Activated T-cell treated with anti-CD3 and anti-CD28 coated beads, Interleukin-2, amount 50 U/mL, for 1 hour (primary cell): Measurements from ENCODE around the gene DNAH7.
"Not testable (repeated sequence)": the region's sequence is repeated elsewhere in the genome, so short reads cannot be mapped to it uniquely, and the experiment has no call there.

Source experiments
- DNase-seq: peaks from one replicate; pipeline ENCODE4 v3.0.0-alpha.2; 2020

The DNAH7 gene

GRCh38 chr2:195706161-195706900, 362.3 kb downstream of the DNAH7 start:
- no peak for DNase-seq

GRCh38 chr2:195700480-195700879, 368.2 kb downstream of the DNAH7 start:
- DNase-seq = no peak

GRCh38 chr2:195697681-195698220, 370.9 kb downstream of the DNAH7 start:
- no peak for DNase-seq

- DNase-seq = no peak
These were observed 372.6 kb downstream of the DNAH7 start for GRCh38 chr2:195696012-195696411.

GRCh38 chr2:195695002-195695631, 373.5 kb downstream of the DNAH7 start:
- no peak for DNase-seq

DNA sequence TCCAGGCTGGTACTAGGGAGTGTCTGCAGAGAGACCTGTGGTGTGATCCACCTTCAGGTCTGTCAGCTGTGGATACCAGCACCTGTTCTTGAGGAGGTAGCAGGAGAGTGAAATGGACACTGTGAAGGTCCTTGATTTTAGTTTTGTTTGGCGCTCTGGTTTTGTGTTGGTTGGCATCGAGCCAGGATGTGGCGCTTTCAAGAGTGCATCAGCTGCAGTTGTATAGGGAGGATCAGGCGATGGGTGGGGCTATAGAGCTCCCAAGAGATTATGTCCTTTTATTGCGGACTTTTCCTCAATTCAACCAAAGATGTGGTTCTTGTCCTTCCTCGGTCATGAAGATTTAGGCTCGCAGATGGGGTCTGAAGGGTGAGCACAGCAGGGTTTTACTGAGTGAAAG, 374.1 kb downstream of the DNAH7 start:
- DNase-seq = no peak

DNA sequence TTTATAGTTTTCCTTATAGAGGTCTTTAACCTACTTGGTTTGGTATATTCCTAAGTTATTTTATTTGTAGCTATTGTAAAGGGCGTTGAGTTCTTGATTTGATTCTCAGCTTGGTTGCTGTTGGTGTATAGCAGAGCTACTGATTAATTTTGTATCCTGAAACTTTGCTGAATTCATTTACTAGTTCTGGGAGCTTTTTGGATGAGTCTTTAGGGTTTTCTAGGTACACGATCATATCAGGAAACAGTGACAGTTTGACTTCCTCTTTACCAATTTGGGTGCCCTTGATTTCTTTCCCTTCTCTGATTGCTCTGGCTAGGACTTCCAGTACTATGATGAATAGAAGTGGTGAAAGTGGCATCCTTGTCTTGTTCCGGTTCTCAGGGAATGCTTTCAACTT, 376.1 kb downstream of the DNAH7 start:
- DNase-seq = not testable (repeated sequence)
